Measurements from ENCODE around the gene RABGGTA. TPM values are rescaled to one million over a fixed set of nuclear protein-coding genes. Genes with fewer than 3 reads are reported as not detected.

RABGGTA gene
- total and polyA plus RNA-seq, 2 donors: 14.8 to 40.4 TPM

- Histone ChIP-seq H3K36me3 (ENCODE audit: control insufficient read depth in 2 of 2, insufficient read depth in 2 of 2, low read length in 1 of 2) (no peaks in the 10 kb centered on the region), H3K4me3 (ENCODE audit: low read length in 2 of 2) (no peak overlapping the region), H3K27me3 (ENCODE audit: control insufficient read depth in 2 of 2, insufficient read depth in 1 of 2, low read length in 1 of 2) (no peaks in the 10 kb centered on the region), H3K4me1 (ENCODE audit: control insufficient read depth in 2 of 2, insufficient read depth in 2 of 2, low read length in 2 of 2) (peaks cover 0 to 14% of the 10 kb centered on the region in 2 donors), H3K27ac (ENCODE audit: low read depth in 1 of 2, low read length in 1 of 2) (no peak overlapping the region), H3K9me3 (ENCODE audit: control insufficient read depth in 2 of 2, insufficient read depth in 1 of 2, low read length in 1 of 2) (no peaks in the 10 kb centered on the region)
- 93% methylated on average over 3 of the region's 3 CpGs for WGBS
- DNase-seq (ENCODE audit: low read depth in 6 of 9, low spot score in 9 of 9): no peak
Observed at GRCh38 chr14:24282736-24283135, 11.3 kb upstream of the RABGGTA start.

- no peak overlapping the region for H3K4me3 ChIP-seq (ENCODE audit: low read length in 2 of 2)
- WGBS: 97% methylated on average over 7 of the region's 7 CpGs
Observed at GRCh38 chr14:24281636-24282035, 10.2 kb upstream of the RABGGTA start.

GRCh38 chr14:24280797-24281460 lies 9.5 kb upstream of the RABGGTA start:
- H3K4me1 ChIP-seq (ENCODE audit: control insufficient read depth in 2 of 2, insufficient read depth in 2 of 2, low read length in 2 of 2): peaks cover 0 to 17% of the 10 kb centered on the region in 2 donors
- no peaks in the 10 kb centered on the region for H3K9me3 ChIP-seq (ENCODE audit: control insufficient read depth in 2 of 2, insufficient read depth in 1 of 2, low read length in 1 of 2)
- no peak for DNase-seq (ENCODE audit: low read depth in 6 of 9, low spot score in 9 of 9)
- H3K4me3 ChIP-seq (ENCODE audit: low read length in 2 of 2): no peak overlapping the region
- H3K27ac ChIP-seq (ENCODE audit: low read depth in 1 of 2, low read length in 1 of 2): no peak overlapping the region
- H3K27me3 ChIP-seq (ENCODE audit: control insufficient read depth in 2 of 2, insufficient read depth in 1 of 2, low read length in 1 of 2): no peaks in the 10 kb centered on the region
- no peaks in the 10 kb centered on the region for H3K36me3 ChIP-seq (ENCODE audit: control insufficient read depth in 2 of 2, insufficient read depth in 2 of 2, low read length in 1 of 2)
- whole genome bisulfite sequencing: 98% methylated on average over 6 of the region's 6 CpGs

More at GRCh38 chr14:24281636-24282035, 10.2 kb upstream of the RABGGTA start:
- DNase-seq (ENCODE audit: low read depth in 6 of 9, low spot score in 9 of 9): no peak
- Histone ChIP-seq H3K27ac (ENCODE audit: low read depth in 1 of 2, low read length in 1 of 2) (no peak overlapping the region), H3K27me3 (ENCODE audit: control insufficient read depth in 2 of 2, insufficient read depth in 1 of 2, low read length in 1 of 2) (no peaks in the 10 kb centered on the region), H3K36me3 (ENCODE audit: control insufficient read depth in 2 of 2, insufficient read depth in 2 of 2, low read length in 1 of 2) (no peaks in the 10 kb centered on the region), H3K9me3 (ENCODE audit: control insufficient read depth in 2 of 2, insufficient read depth in 1 of 2, low read length in 1 of 2) (no peaks in the 10 kb centered on the region), H3K4me1 (ENCODE audit: control insufficient read depth in 2 of 2, insufficient read depth in 2 of 2, low read length in 2 of 2) (peaks cover 0 to 17% of the 10 kb centered on the region in 2 donors)

GRCh38 chr14:24279301-24280186 lies 8.1 kb upstream of the RABGGTA start:
- Histone ChIP-seq H3K36me3 (ENCODE audit: control insufficient read depth in 2 of 2, insufficient read depth in 2 of 2, low read length in 1 of 2) (no peaks in the 10 kb centered on the region), H3K4me1 (ENCODE audit: control insufficient read depth in 2 of 2, insufficient read depth in 2 of 2, low read length in 2 of 2) (peaks cover 0 to 17% of the 10 kb centered on the region in 2 donors), H3K27ac (ENCODE audit: low read depth in 1 of 2, low read length in 1 of 2) (no peak overlapping the region), H3K9me3 (ENCODE audit: control insufficient read depth in 2 of 2, insufficient read depth in 1 of 2, low read length in 1 of 2) (no peaks in the 10 kb centered on the region), H3K27me3 (ENCODE audit: control insufficient read depth in 2 of 2, insufficient read depth in 1 of 2, low read length in 1 of 2) (no peaks in the 10 kb centered on the region), H3K4me3 (ENCODE audit: low read length in 2 of 2) (no peak overlapping the region)
- WGBS: 76% methylated on average over 11 of the region's 11 CpGs
- peak in 1 of 9 donors; percentile 35 for DNase-seq (ENCODE audit: low read depth in 6 of 9, low spot score in 9 of 9)

GRCh38 chr14:24278424-24278823 lies 7.0 kb upstream of the RABGGTA start:
- H3K4me1 ChIP-seq (ENCODE audit: control insufficient read depth in 2 of 2, insufficient read depth in 2 of 2, low read length in 2 of 2): peaks cover 0 to 26% of the 10 kb centered on the region in 2 donors
- 98% methylated on average over 5 of the region's 5 CpGs for WGBS
- H3K36me3 ChIP-seq (ENCODE audit: control insufficient read depth in 2 of 2, insufficient read depth in 2 of 2, low read length in 1 of 2): no peaks in the 10 kb centered on the region
- H3K9me3 ChIP-seq (ENCODE audit: control insufficient read depth in 2 of 2, insufficient read depth in 1 of 2, low read length in 1 of 2): no peaks in the 10 kb centered on the region
- no peaks in the 10 kb centered on the region for H3K27me3 ChIP-seq (ENCODE audit: control insufficient read depth in 2 of 2, insufficient read depth in 1 of 2, low read length in 1 of 2)
- H3K27ac ChIP-seq (ENCODE audit: low read depth in 1 of 2, low read length in 1 of 2): no peak overlapping the region
- DNase-seq (ENCODE audit: low read depth in 6 of 9, low spot score in 9 of 9): no peak
- no peak overlapping the region for H3K4me3 ChIP-seq (ENCODE audit: low read length in 2 of 2)

- Histone ChIP-seq H3K9me3 (ENCODE audit: control insufficient read depth in 2 of 2, insufficient read depth in 1 of 2, low read length in 1 of 2) (no peaks in the 10 kb centered on the region), H3K27me3 (ENCODE audit: control insufficient read depth in 2 of 2, insufficient read depth in 1 of 2, low read length in 1 of 2) (no peaks in the 10 kb centered on the region), H3K27ac (ENCODE audit: low read depth in 1 of 2, low read length in 1 of 2) (no peak overlapping the region), H3K4me1 (ENCODE audit: control insufficient read depth in 2 of 2, insufficient read depth in 2 of 2, low read length in 2 of 2) (peaks cover 0 to 26% of the 10 kb centered on the region in 2 donors), H3K4me3 (ENCODE audit: low read length in 2 of 2) (no peak overlapping the region), H3K36me3 (ENCODE audit: control insufficient read depth in 2 of 2, insufficient read depth in 2 of 2, low read length in 1 of 2) (no peaks in the 10 kb centered on the region)
- DNase-seq (ENCODE audit: low read depth in 6 of 9, low spot score in 9 of 9): no peak
- WGBS: 68% methylated on average over 11 of the region's 11 CpGs
Observed at GRCh38 chr14:24277606-24278321, 6.4 kb upstream of the RABGGTA start.

GRCh38 chr14:24277071-24277470 lies 5.7 kb upstream of the RABGGTA start:
- DNase-seq (ENCODE audit: low read depth in 6 of 9, low spot score in 9 of 9): no peak
- no peaks in the 10 kb centered on the region for H3K36me3 ChIP-seq (ENCODE audit: control insufficient read depth in 2 of 2, insufficient read depth in 2 of 2, low read length in 1 of 2)
- peaks cover under 1 to 30% of the 10 kb centered on the region in 2 donors for H3K4me1 ChIP-seq (ENCODE audit: control insufficient read depth in 2 of 2, insufficient read depth in 2 of 2, low read length in 2 of 2)
- H3K27me3 ChIP-seq (ENCODE audit: control insufficient read depth in 2 of 2, insufficient read depth in 1 of 2, low read length in 1 of 2): no peaks in the 10 kb centered on the region
- no peak overlapping the region for H3K27ac ChIP-seq (ENCODE audit: low read depth in 1 of 2, low read length in 1 of 2)
- 97% methylated on average over 6 of the region's 6 CpGs for WGBS
- no peaks in the 10 kb centered on the region for H3K9me3 ChIP-seq (ENCODE audit: control insufficient read depth in 2 of 2, insufficient read depth in 1 of 2, low read length in 1 of 2)
- no peak overlapping the region for H3K4me3 ChIP-seq (ENCODE audit: low read length in 2 of 2)

- Histone ChIP-seq H3K4me1 (ENCODE audit: control insufficient read depth in 2 of 2, insufficient read depth in 2 of 2, low read length in 2 of 2) (peaks cover 11 to 35% of the 10 kb centered on the region in 2 donors), H3K36me3 (ENCODE audit: control insufficient read depth in 2 of 2, insufficient read depth in 2 of 2, low read length in 1 of 2) (peaks cover 1 to 3% of the 10 kb centered on the region in 2 donors), H3K4me3 (ENCODE audit: low read length in 2 of 2) (no peak overlapping the region), H3K27ac (ENCODE audit: low read depth in 1 of 2, low read length in 1 of 2) (peak overlapping the region; percentile 56 to 62), H3K9me3 (ENCODE audit: control insufficient read depth in 2 of 2, insufficient read depth in 1 of 2, low read length in 1 of 2) (no peaks in the 10 kb centered on the region), H3K27me3 (ENCODE audit: control insufficient read depth in 2 of 2, insufficient read depth in 1 of 2, low read length in 1 of 2) (no peaks in the 10 kb centered on the region)
- WGBS: 91% methylated on average over 3 of the region's 3 CpGs
- DNase-seq (ENCODE audit: low read depth in 6 of 9, low spot score in 9 of 9): peak in 2 of 9 donors; percentile 24 to 52
Observed at GRCh38 chr14:24274101-24274543, 2.7 kb upstream of the RABGGTA start.
